AG04449 (cell line): ENCODE data around the gene TRMT6.

Source experiments
- CTCF ChIA-PET: fragments of 350-600 bp; formaldehyde crosslinking; extraction: SDS; loops from one replicate; lab custom pipeline; 2021; ENCODE audit warnings: antibody characterized with exemption; lab: Yijun Ruan, JAX
- POLR2A ChIA-PET: fragments of 400-600, 350-600 bp; formaldehyde crosslinking; extraction: SDS; loops from one replicate; lab custom pipeline; 2020; ENCODE audit warnings: antibody characterized with exemption, inconsistent platforms; lab: Yijun Ruan, JAX
- DNase-seq: peaks from one replicate; pipeline ENCODE4 v3.0.0-alpha.2; 2010; ENCODE audit warnings: low read depth, low spot score
- H3K4me3 ChIP-seq: 2 replicates; pipeline ENCODE4 v1.5.1; 2011; ENCODE audit warnings: low read depth, mild to moderate bottlenecking, control low read depth, low read length
- CTCF ChIP-seq: IDR thresholded peaks from one replicate; pipeline ENCODE4 v1.5.1; 2011; ENCODE audit warnings: mild to moderate bottlenecking, moderate library complexity, low read length, control low read depth, inconsistent platforms; ENCODE audit not compliant: insufficient read depth; ENCODE audit errors: missing control alignments

Gene TRMT6

GRCh38 chr20:5938456-5939029 lies 11.8 kb downstream of the TRMT6 start:
- no peak for TF ChIP-seq CTCF
- no peak overlapping the region for H3K4me3 ChIP-seq
- POLR2A ChIA-PET, result no interaction called here
- CTCF ChIA-PET, result no interaction called here
- DNase-seq, result no peak

DNA sequence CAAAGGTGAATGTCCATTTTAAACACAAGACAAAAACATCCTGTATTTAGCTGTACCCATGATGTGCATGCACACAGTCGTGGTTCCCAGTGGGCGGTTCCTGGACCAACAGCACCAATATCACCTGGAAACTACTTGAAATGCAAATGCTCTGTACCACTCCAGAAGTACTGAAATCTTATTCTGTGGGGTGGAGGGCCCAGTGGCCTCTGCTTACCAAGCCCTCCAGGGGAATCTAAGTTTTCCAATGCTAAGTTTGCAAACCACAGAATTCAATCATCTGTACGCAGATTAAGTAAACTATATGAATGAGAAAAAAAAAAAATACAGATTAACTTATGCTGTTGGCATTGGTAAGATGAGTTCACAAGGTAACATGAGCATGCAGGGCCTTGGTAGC lies 14.1 kb downstream of the TRMT6 start:
- H3K4me3 ChIP-seq, result no peak overlapping the region
- no peak for DNase-seq
- POLR2A ChIA-PET, result no interaction called here
- CTCF ChIA-PET, result interaction anchor here (4.4 kb wide), 1 partner anchor 407 kb away, joined by 24 read pairs; no protein-coding TSS in a partner anchor
- TF ChIP-seq CTCF, result no peak

DNA sequence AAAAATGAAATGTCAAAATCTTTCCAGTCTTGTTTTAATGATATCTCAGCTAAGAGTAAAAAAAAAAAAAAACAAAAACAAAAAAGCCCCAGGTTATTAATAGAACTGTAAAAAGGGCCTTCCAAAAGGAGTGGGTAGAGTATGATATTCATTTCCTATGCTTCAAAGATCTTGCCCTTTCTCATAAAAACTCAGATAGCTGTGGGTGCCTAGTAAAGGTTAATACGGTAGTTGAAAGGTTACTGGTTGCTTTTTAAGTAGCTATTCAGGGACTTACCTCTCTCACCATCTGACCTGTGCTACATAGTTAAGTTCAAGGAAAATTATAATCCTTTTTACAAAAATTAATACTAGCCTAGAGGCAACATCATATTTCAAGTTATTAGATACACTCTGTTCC lies 14.9 kb downstream of the TRMT6 start:
- DNase-seq, result no peak
- ChIA-PET POLR2A (no interaction called here), CTCF (interaction anchor here (4.4 kb wide), 1 partner anchor 406 kb away, joined by 24 read pairs; no protein-coding TSS in a partner anchor)
- H3K4me3 ChIP-seq, result no peak overlapping the region
- TF ChIP-seq CTCF, result no peak

- H3K4me3 ChIP-seq, result no peak overlapping the region
- POLR2A ChIA-PET, result no interaction called here
- TF ChIP-seq CTCF, result no peak
- DNase-seq, result no peak
- CTCF ChIA-PET, result interaction anchor here (0.9 to 4.4 kb wide), 2 partner anchors 19 to 405 kb away, joined by 3 to 24 read pairs; no protein-coding TSS in a partner anchor
Observed at GRCh38 chr20:5933802-5934436, 16.4 kb downstream of the TRMT6 start.

- DNase-seq, result no peak
- no peak for TF ChIP-seq CTCF
- ChIA-PET CTCF (interaction anchor here (0.9 to 4.4 kb wide), 2 partner anchors 18 to 404 kb away, joined by 3 to 24 read pairs; no protein-coding TSS in a partner anchor), POLR2A (no interaction called here)
- H3K4me3 ChIP-seq, result no peak overlapping the region
Observed at GRCh38 chr20:5932796-5933195, 17.5 kb downstream of the TRMT6 start.

DNA sequence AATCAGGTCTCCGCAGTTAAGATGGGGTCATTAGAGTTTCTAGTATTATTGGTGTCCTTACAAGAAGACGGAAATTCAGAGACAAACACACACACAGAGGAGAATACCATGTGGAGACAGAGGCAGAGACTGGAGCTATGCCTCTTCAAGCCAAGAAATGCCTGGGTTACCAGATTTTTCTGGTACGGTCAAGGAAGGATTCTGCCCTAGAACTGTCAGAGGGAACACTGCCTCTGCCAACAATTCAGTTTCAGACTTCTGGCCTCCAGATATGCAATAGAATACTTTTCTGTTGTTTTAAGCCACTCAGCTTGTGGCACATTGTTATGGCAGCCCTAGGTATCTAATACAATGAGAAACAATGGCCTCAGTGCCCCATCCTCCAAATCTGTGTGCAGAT lies 18.9 kb downstream of the TRMT6 start:
- POLR2A ChIA-PET, result no interaction called here
- no peak for TF ChIP-seq CTCF
- H3K4me3 ChIP-seq, result no peak overlapping the region
- DNase-seq, result no peak
- CTCF ChIA-PET, result interaction anchor here (1.6 kb wide), 1 partner anchor 18 kb away, joined by 3 read pairs; no protein-coding TSS in a partner anchor
